GM18511 (cell line): ENCODE results near the gene MAP1LC3A.

Source experiments
- ATAC-seq: cut with Tn5 transposase; IDR thresholded peaks from one replicate; pipeline ENCODE4 v1.9.1; 2021; ENCODE audit warnings: mild to moderate bottlenecking, moderate library complexity; ENCODE audit not compliant: unreplicated experiment

MAP1LC3A gene

DNA sequence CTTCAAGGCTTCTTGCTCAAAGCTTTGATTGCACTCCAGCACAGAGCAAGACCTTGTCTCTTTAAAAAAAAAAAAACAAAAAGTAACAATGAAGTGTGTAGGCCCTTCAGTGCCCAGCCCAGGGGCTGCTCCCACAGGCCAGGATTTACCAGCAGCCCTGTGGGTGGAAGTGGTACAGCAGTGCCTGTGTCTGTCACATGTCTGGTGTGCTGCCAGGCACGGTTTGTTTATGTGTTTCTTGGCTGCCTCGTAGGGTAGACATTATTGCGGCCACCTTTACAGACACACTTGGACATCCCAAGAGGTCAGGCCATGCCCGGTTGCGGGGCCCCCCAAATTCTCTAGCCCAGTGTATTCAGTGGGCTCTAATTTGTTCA is 29.6 kb upstream of the MAP1LC3A start:
- ATAC-seq: no peak

- no peak for ATAC-seq
These were observed 28.8 kb upstream of the MAP1LC3A start for GRCh38 chr20:34529742-34530141.

- no peak for ATAC-seq
These were observed 28.2 kb upstream of the MAP1LC3A start for GRCh38 chr20:34530342-34530741.

GRCh38 chr20:34531608-34532265 is 26.8 kb upstream of the MAP1LC3A start:
- ATAC-seq: no peak

GRCh38 chr20:34532320-34532719 is 26.2 kb upstream of the MAP1LC3A start:
- no peak for ATAC-seq

DNA sequence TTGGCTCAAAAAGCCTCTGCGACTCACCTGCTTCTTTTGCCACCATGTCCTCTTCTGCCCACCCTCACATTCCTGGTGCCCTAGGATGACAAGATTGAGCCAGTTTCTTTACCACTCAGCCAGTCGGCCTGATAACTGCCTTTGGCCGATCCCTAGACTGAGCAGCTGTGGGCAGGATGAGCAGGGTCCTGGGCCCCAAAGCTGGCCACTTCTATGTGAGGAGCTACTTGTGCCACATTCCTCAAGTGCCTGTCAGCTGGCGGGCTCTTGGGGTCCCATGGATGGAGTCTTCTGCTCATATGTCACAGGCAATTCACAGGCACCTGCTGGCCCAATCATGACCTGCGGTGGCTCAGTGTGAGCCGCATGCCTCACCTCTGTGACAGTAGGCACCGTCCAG is 25.8 kb upstream of the MAP1LC3A start:
- no peak for ATAC-seq

- ATAC-seq: no peak
These were observed 23.9 kb upstream of the MAP1LC3A start for GRCh38 chr20:34534391-34535165.

- ATAC-seq: no peak
These were observed 23.1 kb upstream of the MAP1LC3A start for GRCh38 chr20:34535301-34535840.

DNA sequence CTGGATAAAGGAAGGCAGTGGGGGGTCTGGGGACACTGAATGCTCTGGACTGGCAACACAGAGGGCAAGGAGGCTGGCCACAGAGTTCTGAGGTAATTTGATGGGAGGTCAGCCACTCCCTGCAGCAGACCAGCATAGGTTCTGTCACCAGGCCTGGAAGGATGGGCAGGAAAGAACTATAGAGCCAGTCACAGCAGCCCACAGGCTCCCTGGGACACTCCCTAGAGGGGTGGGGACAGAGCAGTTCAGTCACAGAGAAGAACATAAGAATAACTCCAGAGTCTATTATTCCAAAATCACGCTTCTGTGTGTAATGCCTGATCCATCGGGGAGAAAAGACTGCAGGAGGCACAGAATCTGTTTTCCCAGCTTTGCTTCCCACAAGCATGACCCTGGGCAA is 22.7 kb upstream of the MAP1LC3A start:
- no peak for ATAC-seq

DNA sequence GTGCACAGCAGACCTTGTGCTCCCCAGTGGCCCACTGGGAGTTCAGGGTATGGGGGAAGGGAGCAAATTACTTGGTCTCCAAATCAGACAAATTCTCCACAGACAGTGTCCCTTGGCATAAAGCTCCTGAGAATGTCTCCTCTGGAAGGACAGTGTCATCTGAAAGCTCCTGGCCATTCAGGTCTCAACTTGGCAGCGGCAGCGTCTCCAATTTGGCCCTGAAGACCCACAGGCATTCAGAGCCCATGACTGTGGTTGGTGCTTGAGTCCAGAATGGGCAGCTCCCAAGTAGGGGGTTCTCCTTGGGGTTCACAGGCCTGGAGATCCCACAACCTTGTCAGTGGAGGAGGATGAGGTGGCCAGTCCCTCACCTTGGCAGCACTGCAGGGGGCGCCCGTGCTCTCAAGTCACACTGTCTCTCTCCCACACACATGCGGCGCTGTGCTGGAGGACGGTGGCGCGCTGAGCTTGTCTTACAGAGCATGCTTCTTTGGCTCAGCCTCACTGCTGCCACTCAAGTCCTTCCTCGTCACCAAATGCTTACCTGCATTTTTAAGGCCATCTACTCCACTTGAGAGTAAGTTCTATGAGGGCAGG is 21.6 kb upstream of the MAP1LC3A start:
- no peak for ATAC-seq

DNA sequence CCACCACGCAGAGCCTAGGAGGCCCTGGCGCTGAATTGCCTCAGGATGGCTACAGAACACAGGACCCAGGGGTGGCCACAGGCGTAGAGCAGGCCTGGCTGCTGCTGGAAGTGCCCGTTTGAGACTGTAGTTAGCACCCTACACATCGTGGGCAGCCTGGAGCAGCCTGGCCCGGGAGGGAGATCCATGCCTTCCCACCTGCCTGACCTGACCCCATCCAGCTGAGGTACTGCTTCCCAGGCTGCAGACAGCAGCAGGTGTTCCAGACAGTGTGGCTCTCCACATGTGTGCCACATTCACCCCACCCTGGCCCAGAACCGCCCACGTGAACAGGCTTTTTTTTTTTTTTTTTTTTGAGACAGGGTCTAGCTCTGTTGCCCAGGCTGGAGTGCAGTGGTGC is 20.9 kb upstream of the MAP1LC3A start:
- ATAC-seq: no peak

DNA sequence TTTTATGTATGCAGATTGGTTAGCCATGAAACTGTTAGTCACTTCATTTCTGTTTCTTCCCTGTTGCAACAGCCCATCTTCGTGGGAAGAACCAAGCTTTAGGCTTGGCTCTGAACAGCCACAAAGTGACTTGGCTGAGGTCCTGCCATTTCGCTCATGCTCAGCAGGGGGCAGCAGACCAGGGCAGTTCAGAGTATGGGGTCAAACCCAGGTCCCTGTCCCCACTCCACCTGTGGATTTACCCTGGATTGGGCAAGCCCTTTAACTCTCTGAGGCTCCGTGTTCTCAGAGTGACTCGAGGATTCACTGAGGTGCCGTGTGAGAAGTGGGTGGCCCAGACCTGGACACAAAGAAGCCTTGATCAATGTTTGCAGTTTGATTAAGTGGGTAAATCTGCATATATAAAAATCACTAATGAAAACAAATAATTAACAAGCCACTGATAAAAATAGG is 19.8 kb upstream of the MAP1LC3A start:
- no peak for ATAC-seq

DNA sequence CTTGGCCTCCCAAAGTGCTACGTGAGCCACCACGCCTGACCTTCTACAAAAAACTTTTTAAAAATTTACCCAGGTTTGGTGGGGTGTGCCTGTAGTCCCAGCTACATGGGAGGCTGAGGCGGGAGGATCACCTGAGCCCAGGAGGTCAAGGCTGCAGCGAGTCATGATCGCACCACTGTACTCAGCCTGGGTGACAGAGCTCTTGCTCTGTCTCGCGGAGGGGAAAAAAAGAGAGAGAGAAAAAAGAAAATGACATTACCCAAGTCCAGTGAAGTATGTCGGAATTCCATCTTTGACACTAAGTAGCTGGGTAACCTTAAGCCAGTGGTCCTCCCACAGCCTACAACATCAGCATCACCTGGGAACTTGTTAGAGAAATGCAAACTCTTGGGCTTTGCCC is 18.8 kb upstream of the MAP1LC3A start:
- no peak for ATAC-seq

DNA sequence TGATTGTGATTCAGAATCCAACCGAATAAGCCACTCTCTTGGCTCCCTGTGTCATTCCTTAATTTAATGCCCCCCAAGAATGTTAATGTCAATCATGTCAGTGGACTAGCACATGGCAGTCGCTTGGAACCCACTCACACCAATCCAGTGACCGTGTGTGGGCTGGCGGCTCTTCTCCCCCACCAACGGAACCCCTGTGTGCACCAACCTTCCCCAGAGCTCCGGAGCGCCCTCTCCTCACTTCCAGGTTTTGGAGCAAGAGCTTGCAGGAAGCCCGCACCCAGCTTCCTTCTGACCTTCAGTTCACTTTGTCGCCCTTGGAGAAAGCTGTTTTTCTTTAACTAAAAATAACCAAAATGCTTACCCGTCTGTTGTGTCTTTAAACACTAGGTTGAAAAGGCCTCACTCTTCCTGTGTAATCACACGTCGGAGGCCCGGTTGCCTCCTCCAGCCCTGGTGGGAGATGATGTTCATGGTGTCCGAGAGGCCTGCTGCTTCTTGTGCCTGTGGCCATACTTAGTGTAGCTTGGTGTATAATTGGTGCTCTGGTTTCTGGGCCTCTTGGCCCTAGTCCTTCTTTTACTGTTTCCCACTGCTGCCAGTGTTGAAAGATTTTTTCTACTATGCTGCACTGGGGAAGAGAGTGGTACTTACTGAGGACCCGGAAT is 17.8 kb upstream of the MAP1LC3A start:
- ATAC-seq: no peak

DNA sequence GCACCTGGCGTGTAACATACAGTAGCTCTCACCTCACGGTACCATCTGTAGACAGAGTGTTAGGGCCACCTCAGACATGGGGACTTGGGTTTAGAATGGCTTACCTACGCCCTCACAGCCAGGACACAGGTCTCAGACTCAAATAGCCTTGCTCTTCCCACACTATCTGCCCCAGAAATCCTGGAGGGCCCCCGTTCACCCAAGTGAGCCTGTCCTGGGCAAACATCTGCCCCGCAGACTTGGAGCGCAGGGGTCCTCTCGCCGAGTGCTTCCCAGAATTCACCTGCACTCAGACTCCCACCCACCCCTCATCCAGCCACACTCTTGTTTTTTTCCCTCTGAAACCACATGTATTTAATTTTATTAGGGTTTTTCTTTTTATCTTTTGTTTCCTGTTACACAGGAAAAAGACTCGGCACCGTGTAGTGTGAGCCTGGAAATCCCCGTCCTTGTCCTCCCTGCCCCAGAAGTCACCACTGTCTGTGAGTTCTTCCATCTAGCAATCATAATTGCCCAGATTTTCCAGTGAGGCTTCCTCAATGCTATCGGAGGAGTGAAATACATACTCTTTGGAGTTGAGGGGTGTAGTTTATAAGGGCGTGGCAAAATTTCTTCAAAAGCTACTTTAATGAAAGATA is 17.1 kb upstream of the MAP1LC3A start:
- no peak for ATAC-seq

- no peak for ATAC-seq
These were observed 16.6 kb upstream of the MAP1LC3A start for GRCh38 chr20:34541917-34542316.

GRCh38 chr20:34542439-34542838 is 16.1 kb upstream of the MAP1LC3A start:
- no peak for ATAC-seq

DNA sequence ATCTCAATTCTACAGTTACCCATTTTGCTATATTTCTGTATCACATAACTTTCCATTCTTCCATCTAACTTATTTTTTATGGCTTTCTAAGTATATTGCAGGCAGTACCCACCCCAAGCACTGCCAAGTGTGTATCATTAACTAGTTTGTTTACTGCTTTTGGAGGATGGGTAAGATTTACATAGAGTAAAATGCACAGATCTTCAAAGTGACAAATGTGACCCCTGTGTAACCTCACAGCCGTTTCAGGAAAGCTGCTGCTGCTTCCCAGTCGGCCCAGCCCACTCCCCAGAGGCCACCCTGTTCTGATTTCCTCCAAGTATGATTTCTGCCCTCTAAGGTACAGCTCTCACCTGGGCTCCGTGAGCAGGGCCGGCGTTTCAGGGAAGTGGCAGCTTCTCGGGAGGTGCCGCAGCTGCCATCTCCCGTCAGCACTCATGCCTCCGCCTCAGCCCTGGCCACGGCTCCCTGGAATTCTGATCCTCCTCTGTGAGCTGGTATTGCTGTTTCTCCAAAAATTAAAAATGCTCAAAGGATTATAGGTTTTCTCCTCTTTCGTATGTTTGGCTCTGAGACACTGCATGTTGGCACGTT is 15.0 kb upstream of the MAP1LC3A start:
- ATAC-seq: no peak

DNA sequence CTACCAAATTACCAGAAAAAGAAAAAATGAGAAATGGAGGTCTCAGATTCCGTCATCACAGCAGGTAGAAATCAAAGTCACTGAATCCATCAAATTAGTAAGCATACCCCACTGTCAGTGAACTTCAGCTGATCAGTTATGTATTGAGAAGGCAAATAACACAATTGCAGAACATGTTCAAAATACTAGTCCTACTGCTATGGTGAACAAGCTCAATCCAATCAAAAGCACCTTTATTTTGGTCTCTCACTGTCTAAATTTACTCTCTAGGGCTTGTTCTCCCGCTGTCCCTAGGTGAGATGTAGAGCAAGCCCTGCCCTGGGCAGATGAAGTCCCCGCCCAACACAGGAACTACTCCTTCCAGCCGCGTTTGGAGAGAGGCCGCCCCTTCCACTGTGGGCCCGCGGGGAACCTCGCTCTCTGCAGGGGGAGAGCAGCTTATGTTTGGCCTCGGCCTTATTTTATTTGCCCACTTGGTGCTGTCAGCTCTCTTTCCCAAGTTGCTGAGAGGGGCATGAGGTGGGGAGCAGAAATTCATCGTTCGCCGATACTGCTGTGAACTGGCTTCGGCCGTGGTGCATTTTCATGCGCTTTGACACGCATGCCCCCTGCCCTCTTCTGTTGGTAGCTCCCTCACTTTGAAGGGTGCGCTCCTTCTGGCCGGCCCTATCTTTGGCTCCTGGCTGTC is 14.3 kb upstream of the MAP1LC3A start:
- no peak for ATAC-seq

DNA sequence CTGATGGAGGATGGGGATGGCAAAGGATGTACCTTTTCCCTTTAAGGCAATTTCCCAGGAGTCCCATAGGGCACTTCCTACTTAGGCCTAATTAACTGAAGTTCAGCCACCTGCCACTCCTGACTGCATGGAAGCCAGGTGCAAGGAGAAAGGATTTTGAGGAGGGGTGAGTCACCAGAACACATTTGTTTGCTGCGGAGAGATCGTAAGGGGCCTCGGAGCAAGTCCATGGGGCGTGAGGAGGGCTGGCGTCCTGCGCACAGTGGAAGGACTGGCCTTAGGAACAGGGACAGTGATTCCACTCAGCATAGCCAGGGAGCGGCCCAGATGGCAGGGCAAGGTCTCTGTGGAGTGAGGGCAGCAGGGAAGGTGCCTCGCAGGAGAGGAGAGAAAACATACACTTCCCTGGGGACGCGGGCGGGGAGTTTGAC is 11.8 kb upstream of the MAP1LC3A start:
- no peak for ATAC-seq
